SJSA1 (cell line): ENCODE results near the gene RELL1. TPM values are rescaled to one million over a fixed set of nuclear protein-coding genes. Genes with fewer than 3 reads are reported as not detected.
A peak's percentile ranks its signal among the peaks of the same experiment; 100 is the strongest.

Experiments
- DNase-seq, 2 experiments: peaks; one replicate each; pipeline ENCODE4 v3.0.0-alpha.2; 2015 to 2020; ENCODE audit warnings: low spot score in 2 of 2, low read depth in 1 of 2
- H3K27ac ChIP-seq: fragments of 250-450 bp; sonication (Bioruptor Pico); 2 replicates; pipeline ENCODE4 v1.5.1; 2020; ENCODE audit warnings: mild to moderate bottlenecking, moderate library complexity
- H3K27me3 ChIP-seq: fragments of 250-450 bp; sonication (Bioruptor Pico); replicated peaks from 2 replicates; pipeline ENCODE4 v1.5.1; 2020; ENCODE audit warnings: mild to moderate bottlenecking, moderate library complexity
- H3K36me3 ChIP-seq: fragments of 250-450 bp; sonication (Bioruptor Pico); 2 replicates; pipeline ENCODE4 v1.5.1; 2020; ENCODE audit warnings: mild to moderate bottlenecking
- H3K4me1 ChIP-seq: fragments of 250-450 bp; sonication (Bioruptor Pico); replicated peaks from 2 replicates; pipeline ENCODE4 v1.6.1; 2021; ENCODE audit warnings: mild to moderate bottlenecking
- H3K4me3 ChIP-seq: fragments of 250-450 bp; sonication (Bioruptor Pico); 2 replicates; pipeline ENCODE4 v1.5.1; 2020; ENCODE audit warnings: mild to moderate bottlenecking
- H3K9me3 ChIP-seq: fragments of 250-450 bp; sonication (Bioruptor Pico); replicated peaks from 2 replicates; pipeline ENCODE4 v1.5.1; 2020; ENCODE audit warnings: mild to moderate bottlenecking
- total RNA-seq: library from RNA; depleted of rRNA; stranded (reverse); fragments of >200 nt; shearing (Covaris generic); gene quantifications from 2 replicates; pipeline ENCODE4 v1.2.3, GENCODE V29; 2014

The RELL1 gene
- total RNA-seq, 1 experiment from 2014 or later: 62.2 TPM

GRCh38 chr4:37667197-37668100 lies 18.7 kb downstream of the RELL1 start:
- Histone ChIP-seq H3K4me3 (no peak overlapping the region), H3K4me1 (peaks cover 29% of the 10 kb centered on the region), H3K9me3 (no peaks in the 10 kb centered on the region), H3K27me3 (no peaks in the 10 kb centered on the region), H3K36me3 (no peaks in the 10 kb centered on the region), H3K27ac (peak overlapping the region; percentile 52)
- no peak for DNase-seq

DNA sequence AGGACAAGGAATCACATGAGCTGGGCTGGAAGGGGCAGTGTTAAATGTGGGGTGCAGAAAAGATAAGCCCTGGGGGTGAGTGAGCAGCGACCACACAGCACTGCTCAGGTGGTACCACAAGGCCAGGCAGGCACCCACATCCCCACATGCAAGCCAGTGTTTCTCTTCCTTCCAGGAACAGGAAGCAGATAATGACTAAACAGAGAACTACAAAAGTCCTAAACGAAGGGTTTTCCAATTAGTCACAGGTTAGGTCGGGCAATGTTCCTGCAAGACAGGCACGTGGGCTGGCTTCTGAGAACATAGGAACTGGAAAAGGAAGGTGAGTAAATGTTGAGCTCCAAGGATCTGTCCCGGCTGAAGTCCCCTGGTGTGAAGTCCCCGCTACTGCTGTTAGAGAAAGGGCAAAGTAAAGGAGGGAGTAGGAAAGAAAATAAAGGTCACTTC lies 19.5 kb downstream of the RELL1 start:
- peak; percentile 57 to 60 for DNase-seq
- Histone ChIP-seq H3K9me3 (no peaks in the 10 kb centered on the region), H3K4me3 (no peak overlapping the region), H3K27ac (peak overlapping the region; percentile 52), H3K4me1 (peaks cover 36% of the 10 kb centered on the region), H3K27me3 (no peaks in the 10 kb centered on the region), H3K36me3 (no peaks in the 10 kb centered on the region)

GRCh38 chr4:37665333-37666320 lies 20.5 kb downstream of the RELL1 start:
- H3K9me3 ChIP-seq: no peaks in the 10 kb centered on the region
- H3K27me3 ChIP-seq: no peaks in the 10 kb centered on the region
- H3K36me3 ChIP-seq: no peaks in the 10 kb centered on the region
- H3K27ac ChIP-seq: no peak overlapping the region
- H3K4me3 ChIP-seq: no peak overlapping the region
- no peak for DNase-seq
- peaks cover 41% of the 10 kb centered on the region for H3K4me1 ChIP-seq

GRCh38 chr4:37664696-37665095 lies 21.5 kb downstream of the RELL1 start:
- Histone ChIP-seq H3K27ac (no peak overlapping the region), H3K36me3 (no peaks in the 10 kb centered on the region), H3K4me1 (peaks cover 41% of the 10 kb centered on the region), H3K4me3 (no peak overlapping the region), H3K27me3 (no peaks in the 10 kb centered on the region), H3K9me3 (no peaks in the 10 kb centered on the region)
- DNase-seq: no peak

DNA sequence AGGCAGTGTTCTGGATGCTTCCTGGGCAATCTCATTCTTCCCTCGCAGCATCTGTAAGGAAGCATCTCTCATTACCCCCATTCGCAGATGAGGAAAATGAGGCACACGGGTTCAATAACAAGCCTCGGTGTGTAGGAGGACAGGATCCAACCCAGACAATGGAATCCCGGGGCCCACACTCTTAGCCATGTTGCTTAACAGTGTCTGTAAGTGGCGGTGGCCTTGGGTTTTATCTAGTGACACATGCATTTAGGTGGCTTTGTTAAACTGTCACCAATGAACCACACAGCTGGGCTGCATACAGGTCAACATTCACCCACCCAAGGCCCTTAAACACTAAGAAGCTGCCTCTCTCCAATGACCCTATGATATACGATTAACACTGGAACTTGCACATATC lies 22.6 kb downstream of the RELL1 start:
- no peak for DNase-seq
- Histone ChIP-seq H3K4me3 (no peak overlapping the region), H3K27me3 (no peaks in the 10 kb centered on the region), H3K27ac (peak overlapping the region; percentile 56), H3K36me3 (no peaks in the 10 kb centered on the region), H3K4me1 (peaks cover 41% of the 10 kb centered on the region), H3K9me3 (no peaks in the 10 kb centered on the region)

- peak; percentile 49 to 50 for DNase-seq
- peaks cover 41% of the 10 kb centered on the region for H3K4me1 ChIP-seq
- H3K36me3 ChIP-seq: no peaks in the 10 kb centered on the region
- H3K9me3 ChIP-seq: no peaks in the 10 kb centered on the region
- H3K27ac ChIP-seq: peak overlapping the region; percentile 56
- H3K27me3 ChIP-seq: no peaks in the 10 kb centered on the region
- no peak overlapping the region for H3K4me3 ChIP-seq
Observed at GRCh38 chr4:37662861-37663390, 23.2 kb downstream of the RELL1 start.

DNA sequence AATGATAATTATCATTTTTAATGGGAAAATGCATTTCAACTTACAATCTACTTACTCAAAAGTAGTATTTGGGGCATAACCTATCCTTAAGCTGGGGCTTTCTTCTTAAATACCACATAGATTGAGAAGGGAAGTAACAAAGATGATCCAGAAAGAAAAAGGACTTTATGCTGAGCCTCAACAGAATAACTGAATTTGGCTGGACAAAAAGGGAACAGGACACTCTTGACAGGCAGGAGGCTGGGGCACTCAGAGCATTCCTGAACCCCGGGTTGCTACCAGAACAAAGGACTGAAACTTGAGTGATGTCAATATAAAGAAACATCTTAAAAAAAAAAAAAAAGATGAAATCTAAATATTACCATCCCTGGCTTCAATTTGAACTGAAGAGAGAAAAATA lies 23.9 kb downstream of the RELL1 start:
- Histone ChIP-seq H3K4me1 (peaks cover 36% of the 10 kb centered on the region), H3K9me3 (no peaks in the 10 kb centered on the region), H3K36me3 (no peaks in the 10 kb centered on the region), H3K27me3 (no peaks in the 10 kb centered on the region), H3K4me3 (no peak overlapping the region), H3K27ac (peak overlapping the region; percentile 13)
- peak in 1 of 2 experiments; percentile 4 for DNase-seq

- Histone ChIP-seq H3K4me3 (no peak overlapping the region), H3K27me3 (no peaks in the 10 kb centered on the region), H3K9me3 (no peaks in the 10 kb centered on the region), H3K27ac (peak overlapping the region; percentile 13; the same call in 1 of the 2 replicates), H3K36me3 (no peaks in the 10 kb centered on the region), H3K4me1 (peaks cover 31% of the 10 kb centered on the region)
- peak in 1 of 2 experiments; percentile 17 for DNase-seq
Observed at GRCh38 chr4:37661772-37662171, 24.4 kb downstream of the RELL1 start.

GRCh38 chr4:37659696-37660095 lies 26.5 kb downstream of the RELL1 start:
- Histone ChIP-seq H3K4me3 (no peak overlapping the region), H3K4me1 (peaks cover 23% of the 10 kb centered on the region), H3K27me3 (no peaks in the 10 kb centered on the region), H3K36me3 (no peaks in the 10 kb centered on the region), H3K27ac (no peak overlapping the region), H3K9me3 (no peaks in the 10 kb centered on the region)
- DNase-seq: no peak

DNA sequence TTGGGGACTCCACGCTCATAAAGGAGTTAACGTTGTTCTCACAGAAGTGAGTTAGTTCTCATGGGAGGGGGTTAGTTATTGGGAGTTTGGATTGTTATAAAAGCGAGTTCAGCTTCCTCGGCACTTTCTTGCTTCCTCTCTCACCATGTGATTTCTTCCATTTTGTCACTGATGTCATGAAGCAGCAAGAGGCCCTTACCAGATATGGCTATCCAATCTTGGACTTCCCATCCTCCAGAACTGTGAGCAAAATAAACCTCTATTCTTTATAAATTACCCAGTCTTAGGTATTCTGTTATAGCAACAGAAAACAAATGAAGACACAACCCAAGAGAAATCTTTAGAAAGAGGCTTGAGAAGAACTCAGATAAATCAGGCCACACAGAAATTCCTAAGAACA lies 29.5 kb downstream of the RELL1 start:
- Histone ChIP-seq H3K4me1 (peaks cover 5% of the 10 kb centered on the region), H3K4me3 (no peak overlapping the region), H3K36me3 (no peaks in the 10 kb centered on the region), H3K9me3 (no peaks in the 10 kb centered on the region), H3K27me3 (no peaks in the 10 kb centered on the region), H3K27ac (no peak overlapping the region)
- DNase-seq: no peak

GRCh38 chr4:37653601-37654000 lies 32.6 kb downstream of the RELL1 start:
- no peaks in the 10 kb centered on the region for H3K36me3 ChIP-seq
- peaks cover 9% of the 10 kb centered on the region for H3K4me1 ChIP-seq
- no peak for DNase-seq
- no peak overlapping the region for H3K27ac ChIP-seq
- H3K4me3 ChIP-seq: no peak overlapping the region
- no peaks in the 10 kb centered on the region for H3K9me3 ChIP-seq
- no peaks in the 10 kb centered on the region for H3K27me3 ChIP-seq

GRCh38 chr4:37652747-37653527 lies 33.2 kb downstream of the RELL1 start:
- no peak overlapping the region for H3K27ac ChIP-seq
- H3K9me3 ChIP-seq: no peaks in the 10 kb centered on the region
- H3K4me1 ChIP-seq: peaks cover 16% of the 10 kb centered on the region
- H3K27me3 ChIP-seq: no peaks in the 10 kb centered on the region
- DNase-seq: no peak
- peaks cover 1% of the 10 kb centered on the region for H3K36me3 ChIP-seq
- no peak overlapping the region for H3K4me3 ChIP-seq
